CD4-positive, alpha-beta T cell treated with Interleukin-4 for 4 hours (primary cell): ENCODE data around the gene FBXW9.
"Not testable (repeated sequence)": the region's sequence is repeated elsewhere in the genome, so short reads cannot be mapped to it uniquely, and the experiment has no call there.

Experiments
- DNase-seq: peaks from one replicate; pipeline ENCODE4 v3.0.0-alpha.2; 2020

FBXW9 gene

DNA sequence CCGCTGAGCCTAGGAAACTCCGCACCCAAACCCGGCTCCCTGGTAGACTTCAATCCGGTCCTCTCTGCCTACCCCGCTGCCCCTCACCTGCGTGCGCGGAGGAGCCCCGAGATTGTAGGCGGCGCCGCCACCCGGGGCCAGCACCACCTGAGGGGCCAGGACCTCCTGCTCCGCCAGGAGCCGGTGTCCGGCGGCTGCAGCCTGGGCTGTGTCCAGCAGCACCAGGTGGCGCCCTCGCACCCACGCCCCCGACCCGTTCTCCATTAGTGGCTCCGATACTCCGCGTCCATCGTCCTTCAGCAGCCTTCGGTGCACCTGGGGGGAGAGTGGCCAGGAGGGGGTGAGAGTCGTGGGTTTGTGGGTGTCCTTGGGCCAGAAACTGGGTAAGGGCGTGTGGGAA, 48.3 kb downstream of the FBXW9 start:
- no peak for DNase-seq

DNA sequence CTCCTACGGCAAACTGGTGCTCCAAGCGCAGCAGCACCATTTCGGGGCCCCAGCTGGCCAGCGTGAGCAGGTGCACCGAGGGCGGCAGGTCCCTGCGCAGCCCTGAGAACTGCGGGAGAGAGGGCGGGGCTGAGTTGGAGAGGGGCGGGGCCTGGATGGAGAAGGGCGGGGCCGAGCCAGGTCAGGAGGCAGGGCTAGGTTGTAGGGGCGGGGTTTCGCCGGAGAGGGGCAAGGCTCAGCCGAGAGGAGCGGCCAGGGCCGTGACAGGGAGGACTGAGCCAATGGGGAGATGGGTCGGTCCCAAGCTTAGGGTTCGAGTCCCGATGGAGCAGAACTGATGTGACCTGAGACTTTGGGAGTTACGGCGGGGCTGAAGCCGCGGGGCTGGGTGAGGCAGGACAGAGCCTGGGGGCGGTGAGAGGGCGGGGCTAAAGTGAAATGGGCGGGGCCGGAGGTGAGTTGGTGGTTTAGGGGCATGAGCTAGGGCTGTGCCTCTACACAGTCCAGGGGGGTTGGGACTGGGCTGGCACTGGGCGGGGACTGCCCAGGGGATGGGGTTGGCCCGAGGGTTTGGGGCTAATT, 48.9 kb downstream of the FBXW9 start:
- no peak for DNase-seq

DNA sequence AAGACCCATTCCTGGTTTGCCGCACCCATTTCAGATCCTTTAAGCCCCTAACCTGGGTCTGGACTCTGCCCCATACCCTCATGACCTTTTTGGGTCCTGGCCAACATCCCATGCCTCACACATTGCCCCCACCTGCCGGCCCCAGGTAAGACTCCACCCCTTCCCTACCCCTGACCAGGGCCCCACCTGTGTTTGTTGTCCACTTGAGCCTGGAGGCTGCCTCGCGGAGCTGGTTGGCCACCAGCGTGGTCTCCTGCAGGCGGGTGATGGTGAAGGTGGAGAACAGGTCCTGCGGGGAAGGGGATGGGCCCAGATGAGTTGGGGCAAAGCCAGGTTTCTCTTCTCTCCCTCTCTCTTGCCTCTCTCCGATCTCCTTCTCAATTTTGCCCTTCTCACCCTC, 49.4 kb downstream of the FBXW9 start:
- DNase-seq = no peak

DNA sequence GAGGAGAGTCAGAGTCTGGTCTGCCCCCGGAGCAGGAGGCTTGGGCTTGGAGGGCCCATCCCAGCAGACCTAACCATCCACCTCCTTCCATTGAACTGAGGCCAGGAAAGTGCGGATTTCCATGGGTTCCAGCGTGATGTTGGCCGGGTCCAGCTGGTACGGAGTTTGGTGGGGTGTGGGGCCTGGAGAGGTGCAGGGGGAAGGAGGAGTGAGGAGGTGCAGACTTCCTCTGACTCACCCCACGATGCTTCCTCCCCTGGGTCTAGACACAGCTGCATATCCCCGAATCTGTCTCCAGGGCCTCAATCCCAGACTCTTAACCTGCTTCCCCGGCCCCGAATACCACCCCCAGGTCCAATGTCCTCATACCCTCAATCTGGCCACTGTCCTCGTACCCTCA, 49.9 kb downstream of the FBXW9 start:
- DNase-seq = no peak

DNA sequence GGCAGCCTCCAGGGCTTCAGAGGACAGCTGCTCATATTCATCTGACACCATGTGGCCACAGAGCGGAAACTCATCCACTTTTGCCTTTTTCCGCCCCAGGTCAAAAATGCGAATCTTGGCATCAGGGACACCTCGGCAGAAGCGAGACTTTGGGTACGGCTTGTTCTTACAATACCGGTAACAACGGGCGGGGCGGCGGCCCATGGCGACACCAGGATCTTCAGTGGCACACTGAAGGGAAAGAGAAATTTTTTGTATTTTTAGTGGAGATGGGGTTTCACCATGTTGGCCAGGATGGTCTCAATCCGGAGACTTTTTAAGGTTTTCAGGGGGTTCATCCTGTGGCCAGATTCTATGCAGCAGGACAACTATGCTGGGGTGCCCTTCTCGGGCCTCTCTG, 52.7 kb downstream of the FBXW9 start:
- DNase-seq = not testable (repeated sequence)

DNA sequence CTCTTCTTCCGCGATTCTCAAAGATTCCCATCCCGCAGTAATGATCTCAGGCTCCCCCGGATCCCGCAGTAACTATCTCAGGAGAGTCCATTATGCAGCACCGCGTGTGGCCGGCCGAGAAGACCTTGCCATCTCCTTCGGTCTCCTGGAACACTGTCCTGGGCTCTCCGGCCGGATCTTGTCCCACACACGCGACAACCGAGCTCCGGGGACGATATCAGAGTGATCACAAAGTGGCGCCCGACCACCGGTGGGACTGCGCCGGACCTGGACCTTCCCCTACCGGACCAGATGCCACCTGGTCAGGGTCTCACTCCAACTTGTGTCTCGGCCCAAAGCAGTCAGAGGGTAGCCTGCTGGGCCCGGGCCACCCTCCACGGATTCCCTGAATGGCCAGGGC, 53.9 kb downstream of the FBXW9 start:
- DNase-seq = no peak

DNA sequence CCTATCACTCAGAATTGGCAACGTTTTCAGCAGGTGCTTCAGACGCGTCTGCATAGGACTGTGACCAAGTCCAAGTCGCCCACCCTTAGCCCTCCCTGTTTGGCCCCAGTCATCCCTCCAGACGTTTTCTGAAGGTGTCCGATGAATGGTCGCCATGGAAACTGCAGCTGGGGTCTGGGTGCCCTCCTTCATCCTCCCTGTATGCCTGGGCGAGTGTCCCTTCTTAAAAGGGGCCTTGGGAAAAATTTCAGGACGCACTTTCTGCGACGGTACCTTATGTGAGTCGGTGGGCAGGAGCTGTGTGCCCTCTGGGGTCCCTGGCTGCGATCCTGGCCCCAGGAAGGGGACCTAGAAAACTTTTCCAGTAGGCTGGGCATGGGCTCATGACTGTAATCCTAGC, 55.0 kb downstream of the FBXW9 start:
- no peak for DNase-seq

DNA sequence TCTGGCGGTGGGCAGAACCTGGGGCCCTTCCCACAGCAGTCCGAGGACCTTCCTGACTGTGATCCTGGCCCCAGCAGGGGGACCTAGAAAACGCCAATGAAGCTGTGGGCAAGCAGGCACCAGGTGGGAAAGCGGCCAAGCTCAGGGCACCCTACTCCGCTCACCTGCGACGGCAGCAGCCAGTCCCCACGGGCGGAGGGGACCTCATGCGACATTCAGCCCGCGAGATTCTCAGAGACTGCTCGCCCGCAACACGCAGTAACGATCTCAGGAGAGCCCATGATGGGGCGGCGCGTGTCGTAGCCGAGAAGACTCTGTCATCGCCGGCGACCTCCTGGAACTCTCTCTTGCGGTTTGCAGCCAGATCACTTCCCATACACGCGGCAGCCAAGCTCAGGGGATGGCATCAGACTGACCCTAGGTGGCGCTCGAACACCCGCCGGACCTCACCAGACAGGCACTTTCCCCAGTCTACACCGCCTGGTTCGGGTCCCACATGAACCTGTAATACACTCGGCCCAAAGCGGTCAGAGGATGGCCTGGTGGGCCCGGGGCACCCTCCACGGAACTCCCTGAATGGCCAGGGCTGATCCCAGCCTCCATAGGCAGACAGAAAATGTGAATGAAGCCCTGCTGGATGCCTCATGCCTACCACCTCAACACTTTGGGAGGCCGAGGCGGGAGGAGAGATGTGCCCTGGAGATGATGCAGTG, 56.4 kb downstream of the FBXW9 start:
- DNase-seq = peak; percentile 85
